NT2/D1 (cell line): ENCODE measurements around the gene RALGDS.

Experiments
- DNase-seq: peaks from one replicate; pipeline ENCODE4 v3.0.0-alpha.2; 2011; ENCODE audit warnings: low read depth, low spot score
- H3K27me3 ChIP-seq: 2 replicates; pipeline ENCODE4 v1.6.0; 2011; ENCODE audit warnings: mild to moderate bottlenecking; ENCODE audit not compliant: insufficient read length, insufficient read depth
- H3K36me3 ChIP-seq: 2 replicates; pipeline ENCODE4 v1.6.1; 2011; ENCODE audit warnings: mild to moderate bottlenecking, low read length, mixed read lengths; ENCODE audit not compliant: insufficient read depth, insufficient read length
- H3K4me1 ChIP-seq: 2 replicates; pipeline ENCODE4 v1.5.1; 2011; ENCODE audit not compliant: insufficient read depth, insufficient read length
- H3K4me3 ChIP-seq: 2 replicates; pipeline ENCODE4 v1.5.1; 2011; ENCODE audit warnings: low read depth; ENCODE audit not compliant: insufficient read length
- H3K9ac ChIP-seq: 2 replicates; pipeline ENCODE4 v1.6.0; 2011; ENCODE audit warnings: low read depth; ENCODE audit not compliant: insufficient read length
- H3K9me3 ChIP-seq: 2 replicates; pipeline ENCODE4 v1.5.1; 2011; ENCODE audit warnings: mild to moderate bottlenecking, low read length; ENCODE audit not compliant: insufficient read depth
- SUZ12 ChIP-seq: IDR thresholded peaks from 2 replicates; pipeline ENCODE4 v1.6.1; 2011; ENCODE audit not compliant: insufficient read length, insufficient read depth; ENCODE audit errors: extremely low read depth
- YY1 ChIP-seq: IDR thresholded peaks from 2 replicates; pipeline ENCODE4 v1.6.1; 2011; ENCODE audit not compliant: insufficient read length, insufficient read depth
- ZNF274 ChIP-seq: IDR thresholded peaks from 2 replicates; pipeline ENCODE4 v1.6.1; 2011; ENCODE audit warnings: mild to moderate bottlenecking, low read depth, low read length

RALGDS gene

DNA sequence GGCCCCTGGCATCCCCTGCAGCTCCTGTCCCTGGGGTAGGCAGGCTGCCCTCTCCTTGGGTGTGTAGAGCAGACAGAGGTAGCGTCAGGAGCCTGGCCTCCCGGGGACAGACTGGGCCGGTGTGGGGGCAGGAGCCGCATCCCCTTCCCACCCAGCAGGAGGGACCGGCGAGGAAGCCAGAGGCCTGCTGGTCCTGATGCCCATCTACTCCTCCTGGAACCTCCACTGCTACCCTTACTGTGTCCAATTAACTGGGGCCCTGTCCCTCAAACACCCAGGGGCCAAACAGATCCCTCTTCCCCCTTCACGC is 15.6 kb downstream of the RALGDS start:
- peaks cover 93% of the 10 kb centered on the region for H3K36me3 ChIP-seq
- H3K4me1 ChIP-seq, result peaks cover 20% of the 10 kb centered on the region
- no peak overlapping the region for H3K9ac ChIP-seq
- no peak for DNase-seq
- no peaks in the 10 kb centered on the region for H3K27me3 ChIP-seq
- TF ChIP-seq SUZ12, result no peak
- TF ChIP-seq ZNF274, result no peak
- no peak for TF ChIP-seq YY1
- no peak overlapping the region for H3K4me3 ChIP-seq
- H3K9me3 ChIP-seq, result no peaks in the 10 kb centered on the region

DNA sequence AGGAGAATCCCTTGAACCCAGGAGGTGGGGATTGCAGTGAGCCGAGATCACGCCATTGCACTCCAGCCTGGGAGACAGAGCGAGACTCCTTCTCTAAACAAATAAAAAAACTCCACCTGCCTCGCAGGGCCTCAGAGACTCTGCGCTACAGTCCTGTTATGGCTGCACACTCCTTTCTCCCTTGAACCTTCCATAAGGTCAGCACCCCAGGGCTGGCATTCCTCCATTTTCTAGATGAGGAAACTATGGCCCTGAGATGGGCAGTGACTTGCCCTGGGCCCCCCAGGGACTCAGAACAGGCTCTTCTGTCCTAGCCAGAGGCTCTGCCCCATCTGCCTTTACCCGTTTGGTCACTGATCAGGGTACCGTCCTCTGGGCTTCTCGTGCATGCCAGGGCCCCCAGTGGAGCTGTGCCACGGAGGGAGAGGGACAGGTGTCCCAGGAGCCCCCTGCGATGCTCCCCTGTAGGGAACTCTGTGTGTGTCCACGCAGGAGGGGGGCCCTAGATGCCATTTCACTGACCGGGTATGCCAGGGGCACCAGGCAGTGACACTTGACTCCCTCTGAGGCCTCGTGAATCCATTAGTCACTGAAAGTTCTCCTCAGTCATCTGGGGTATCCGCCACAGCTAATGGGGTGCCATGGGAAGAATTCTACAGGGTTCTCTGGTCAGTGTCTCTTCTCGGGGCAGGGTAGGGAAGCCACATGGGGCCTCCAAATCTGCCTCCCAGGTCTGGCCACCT is 16.2 kb downstream of the RALGDS start:
- Histone ChIP-seq H3K4me3 (no peak overlapping the region), H3K4me1 (peaks cover 16% of the 10 kb centered on the region), H3K9me3 (no peaks in the 10 kb centered on the region), H3K9ac (no peak overlapping the region), H3K36me3 (peaks cover 93% of the 10 kb centered on the region), H3K27me3 (no peaks in the 10 kb centered on the region)
- DNase-seq, result no peak
- TF ChIP-seq ZNF274 (no peak), YY1 (no peak), SUZ12 (no peak)

DNA sequence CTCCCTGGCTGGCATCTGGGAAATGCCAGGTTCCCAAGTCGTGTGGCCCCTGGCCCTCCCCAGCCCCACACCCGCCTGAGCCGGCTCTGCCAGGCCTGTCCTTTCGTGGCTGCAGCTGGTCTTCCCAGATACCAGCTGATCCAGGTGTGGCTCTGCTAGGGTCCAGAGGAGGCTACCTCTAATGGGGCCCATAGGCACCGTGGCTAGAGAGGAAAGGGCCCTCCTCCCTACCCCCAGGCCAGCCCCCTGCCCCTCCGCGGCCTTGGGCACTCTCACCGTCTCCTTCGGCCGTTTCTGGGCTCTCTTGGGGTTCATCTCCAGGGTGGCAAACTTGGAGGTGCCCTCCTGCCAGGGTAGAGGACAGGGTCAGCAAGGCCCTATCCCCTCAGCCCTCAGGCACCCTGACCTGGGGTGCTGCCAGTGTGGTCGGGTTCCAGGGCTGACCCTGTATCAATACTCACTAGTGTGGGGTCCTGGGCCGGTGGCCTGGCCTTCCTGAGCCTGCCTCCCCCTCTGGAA is 17.0 kb downstream of the RALGDS start:
- H3K4me3 ChIP-seq, result no peak overlapping the region
- H3K4me1 ChIP-seq, result peaks cover 16% of the 10 kb centered on the region
- no peak for DNase-seq
- H3K36me3 ChIP-seq, result peaks cover 91% of the 10 kb centered on the region
- no peak overlapping the region for H3K9ac ChIP-seq
- TF ChIP-seq ZNF274, result no peak
- no peak for TF ChIP-seq SUZ12
- no peak for TF ChIP-seq YY1
- H3K9me3 ChIP-seq, result no peaks in the 10 kb centered on the region
- no peaks in the 10 kb centered on the region for H3K27me3 ChIP-seq

DNA sequence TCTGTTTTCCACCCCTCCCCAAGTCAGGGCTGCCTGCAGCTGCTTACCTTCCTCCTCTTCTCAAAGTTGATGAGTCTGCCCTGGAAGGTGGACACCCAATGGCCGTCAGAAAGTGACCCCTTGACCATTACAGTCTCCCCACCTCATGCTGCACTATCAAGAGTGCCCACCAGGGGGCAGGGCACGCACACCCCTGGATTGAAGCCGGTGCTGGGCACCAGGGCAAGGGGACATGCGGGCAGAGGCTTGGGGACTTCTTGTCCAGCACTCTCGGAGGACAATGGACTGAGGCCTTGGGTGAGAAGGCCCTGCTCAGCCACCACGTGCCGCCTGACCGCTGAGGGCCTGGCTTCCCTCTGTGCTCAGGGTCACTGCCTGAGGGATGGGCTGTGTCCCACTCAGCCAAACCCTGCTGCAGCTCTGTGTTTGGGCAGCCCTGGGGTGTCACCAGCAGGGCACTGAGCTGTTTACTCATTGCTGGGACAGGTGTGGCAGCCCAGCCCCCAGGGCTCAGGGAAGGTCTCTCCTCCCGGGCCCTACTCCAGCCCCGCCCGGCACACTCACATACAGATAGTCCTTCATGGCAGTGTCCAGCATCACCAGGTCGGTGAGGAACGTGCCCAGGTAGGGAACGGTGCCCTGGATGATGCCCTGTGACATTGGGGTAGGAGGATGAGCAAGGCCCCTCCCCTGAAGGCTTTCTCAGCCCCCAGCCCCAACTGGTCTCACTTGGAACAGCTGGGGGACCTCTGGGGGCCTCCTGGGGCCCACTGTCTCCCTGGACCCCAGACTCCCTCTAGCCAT is 17.7 kb downstream of the RALGDS start:
- Histone ChIP-seq H3K9ac (no peak overlapping the region), H3K4me3 (no peak overlapping the region), H3K27me3 (no peaks in the 10 kb centered on the region), H3K36me3 (peaks cover 91% of the 10 kb centered on the region), H3K4me1 (peaks cover 16% of the 10 kb centered on the region), H3K9me3 (no peaks in the 10 kb centered on the region)
- no peak for TF ChIP-seq SUZ12
- no peak for TF ChIP-seq ZNF274
- TF ChIP-seq YY1, result no peak
- DNase-seq, result no peak

DNA sequence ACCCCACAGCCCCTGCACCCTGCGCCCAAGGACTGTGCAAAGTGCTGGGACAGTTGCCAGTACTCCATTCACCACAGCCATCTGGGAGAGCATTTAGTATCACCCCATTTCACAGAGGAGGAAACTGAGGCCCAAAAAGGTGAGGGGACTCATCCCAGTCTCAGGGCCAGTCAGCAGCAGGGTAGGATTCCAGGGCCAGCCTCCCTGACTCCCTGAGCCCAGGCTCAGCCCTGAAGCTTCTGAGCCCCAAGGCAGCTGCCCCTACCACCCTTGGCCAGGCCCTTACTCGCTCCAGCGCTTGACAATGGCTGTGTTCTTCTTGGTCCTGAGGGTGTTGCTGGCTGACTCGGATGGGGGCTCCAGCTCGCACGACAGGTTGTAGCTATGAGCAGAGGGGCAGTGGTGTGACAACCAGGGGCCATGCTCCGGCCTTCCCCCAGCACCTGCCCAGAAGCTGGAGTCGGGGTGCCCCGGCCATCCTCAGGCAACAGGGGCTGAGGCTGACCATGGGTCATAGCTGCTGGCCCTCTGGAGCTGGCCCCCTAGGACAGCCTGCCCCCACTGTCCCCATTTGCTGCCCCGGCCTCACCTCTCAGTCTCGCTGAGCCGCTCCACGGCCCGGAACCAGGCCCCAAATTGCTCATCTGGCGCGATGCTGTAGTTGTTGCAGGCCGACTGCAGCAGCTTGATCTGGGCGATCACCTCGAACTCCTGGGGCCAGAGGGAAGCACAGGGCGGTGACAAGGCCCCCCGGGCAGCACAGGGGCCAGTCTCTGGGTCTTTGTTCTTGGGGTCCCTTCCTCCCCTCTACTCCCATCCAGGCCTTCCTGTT is 18.6 kb downstream of the RALGDS start:
- DNase-seq, result no peak
- Histone ChIP-seq H3K36me3 (peaks cover 91% of the 10 kb centered on the region), H3K9me3 (no peaks in the 10 kb centered on the region), H3K27me3 (no peaks in the 10 kb centered on the region), H3K4me1 (peaks cover 16% of the 10 kb centered on the region), H3K4me3 (no peak overlapping the region), H3K9ac (no peak overlapping the region)
- TF ChIP-seq SUZ12 (no peak), ZNF274 (no peak), YY1 (no peak)

DNA sequence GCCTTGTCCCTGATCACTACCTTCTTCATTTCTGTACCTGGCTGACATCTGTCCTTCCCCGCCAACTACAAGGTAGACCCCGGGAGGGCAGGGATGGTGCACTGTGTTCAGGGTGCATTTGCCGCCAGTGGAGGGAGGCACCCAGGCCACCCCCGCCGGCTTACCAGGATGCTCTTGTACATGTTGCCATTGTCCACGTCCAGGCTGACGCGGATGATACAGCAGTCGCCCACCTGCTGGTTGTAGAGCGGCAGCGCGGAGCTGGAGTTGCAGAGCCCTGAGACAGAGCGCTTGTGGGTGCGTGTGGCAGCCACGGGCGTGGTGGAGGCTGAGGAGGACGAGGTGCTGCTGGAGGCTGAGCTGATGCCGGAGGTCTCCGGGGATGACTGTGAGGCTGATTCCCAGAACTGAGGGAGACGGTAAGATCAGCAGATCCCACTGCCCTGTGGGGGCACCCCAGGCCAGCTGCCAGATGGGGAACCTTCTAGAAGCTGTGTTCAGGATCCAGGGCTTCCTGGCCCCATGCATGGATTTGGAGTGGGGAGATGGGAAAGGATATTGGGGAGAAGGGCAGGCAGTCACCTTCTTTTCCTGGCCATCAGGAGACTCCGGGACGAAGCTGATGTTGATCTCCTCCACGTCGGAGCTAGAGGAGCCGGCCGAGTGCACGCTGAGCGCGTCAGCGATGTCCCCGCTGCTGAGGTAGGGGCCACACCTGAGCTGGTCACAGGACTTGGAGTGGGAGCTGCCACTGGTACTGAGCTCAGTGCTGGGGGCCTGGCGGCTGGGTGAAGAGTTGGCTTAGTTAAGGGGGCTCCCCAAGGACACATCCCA is 19.5 kb downstream of the RALGDS start:
- DNase-seq, result no peak
- H3K9ac ChIP-seq, result no peak overlapping the region
- TF ChIP-seq YY1 (no peak), SUZ12 (no peak), ZNF274 (no peak)
- peaks cover 90% of the 10 kb centered on the region for H3K36me3 ChIP-seq
- peaks cover 15% of the 10 kb centered on the region for H3K4me1 ChIP-seq
- H3K27me3 ChIP-seq, result no peaks in the 10 kb centered on the region
- no peaks in the 10 kb centered on the region for H3K9me3 ChIP-seq
- no peak overlapping the region for H3K4me3 ChIP-seq
